HepG2 (cell line): ENCODE results near the gene PADI2.

Experiments
- FOXM1 ChIP-seq: sonication (generic); formaldehyde crosslinking; IDR thresholded peaks from 2 replicates; pipeline ENCODE4 v1.5.0; 2020; ENCODE audit warnings: missing genetic modification reagents
- FOXP1 ChIP-seq, 2 experiments: fragments of 450-650 bp in 1 of 2; IDR thresholded peaks; 2 replicates each; pipeline ENCODE4 v1.6.1; 2017 to 2018; ENCODE audit warnings: antibody characterized with exemption in 1 of 2
- SRY ChIP-seq: sonication (generic); formaldehyde crosslinking; IDR thresholded peaks from 2 replicates; pipeline ENCODE4 v1.8.0; 2022; ENCODE audit warnings: mild to moderate bottlenecking, missing genetic modification reagents
- TF ChIP-seq, protein P1 (sequence below): sonication (generic); formaldehyde crosslinking; IDR thresholded peaks from 2 replicates; pipeline ENCODE4 v1.5.0; 2020; ENCODE audit warnings: mild to moderate bottlenecking, missing genetic modification reagents, moderate library complexity

DNA sequence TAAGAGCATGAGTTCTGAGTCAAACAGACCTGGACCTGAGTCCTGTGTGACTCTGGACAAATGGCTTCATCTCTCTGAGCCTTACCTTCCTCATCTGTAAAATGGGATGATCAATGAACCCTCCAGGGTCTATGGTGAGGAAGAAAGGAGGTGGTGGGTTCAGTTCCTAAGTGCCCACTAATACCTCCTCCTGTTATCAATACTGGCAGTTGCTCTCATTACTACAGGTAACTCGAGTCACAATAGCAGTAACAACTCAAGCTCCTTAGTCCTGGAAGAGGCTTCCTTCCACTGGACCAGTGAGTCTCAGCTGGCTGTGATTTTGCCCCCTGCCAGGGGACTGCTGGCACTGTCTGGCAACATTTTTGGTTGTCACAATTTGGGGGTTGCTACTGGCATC, 2.6 kb downstream of the PADI2 start:
- TF ChIP-seq FOXP1 (IDR thresholded peaks at IDR 0.05) (no peak), FOXP1 (CRISPR knock-in tag; IDR thresholded peaks at IDR 0.05) (no peak), SRY (no peak), FOXM1 (no peak)
- TF ChIP-seq, protein P1, sequence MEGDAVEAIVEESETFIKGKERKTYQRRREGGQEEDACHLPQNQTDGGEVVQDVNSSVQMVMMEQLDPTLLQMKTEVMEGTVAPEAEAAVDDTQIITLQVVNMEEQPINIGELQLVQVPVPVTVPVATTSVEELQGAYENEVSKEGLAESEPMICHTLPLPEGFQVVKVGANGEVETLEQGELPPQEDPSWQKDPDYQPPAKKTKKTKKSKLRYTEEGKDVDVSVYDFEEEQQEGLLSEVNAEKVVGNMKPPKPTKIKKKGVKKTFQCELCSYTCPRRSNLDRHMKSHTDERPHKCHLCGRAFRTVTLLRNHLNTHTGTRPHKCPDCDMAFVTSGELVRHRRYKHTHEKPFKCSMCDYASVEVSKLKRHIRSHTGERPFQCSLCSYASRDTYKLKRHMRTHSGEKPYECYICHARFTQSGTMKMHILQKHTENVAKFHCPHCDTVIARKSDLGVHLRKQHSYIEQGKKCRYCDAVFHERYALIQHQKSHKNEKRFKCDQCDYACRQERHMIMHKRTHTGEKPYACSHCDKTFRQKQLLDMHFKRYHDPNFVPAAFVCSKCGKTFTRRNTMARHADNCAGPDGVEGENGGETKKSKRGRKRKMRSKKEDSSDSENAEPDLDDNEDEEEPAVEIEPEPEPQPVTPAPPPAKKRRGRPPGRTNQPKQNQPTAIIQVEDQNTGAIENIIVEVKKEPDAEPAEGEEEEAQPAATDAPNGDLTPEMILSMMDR, result no peak
